ENCODE data around the gene INHBE.
A peak's percentile ranks its signal among the peaks of the same experiment; 100 is the strongest.

INHBE gene

GRCh38 chr12:57476162-57476992, 21.3 kb downstream of the INHBE start:
- TF ChIP-seq EZH2phosphoT487 (conservative IDR thresholded peaks at IDR 0.05; ENCODE audit: low read length) (no peak), CTCF (IDR thresholded peaks at IDR 0.05; ENCODE audit: insufficient read depth, low read length, poor library complexity, severe bottlenecking) (peak; percentile 11)
- H3F3A ChIP-seq (ENCODE audit: insufficient read depth): peaks cover 12% of the 10 kb centered on the region; the same call in 1 of the 2 replicates
- H3K4me2 ChIP-seq (ENCODE audit: low read depth, low read length, poor library complexity, severe bottlenecking): peak overlapping the region; percentile 49
- H3K9ac ChIP-seq (ENCODE audit: low read length): no peak overlapping the region
- H4K20me1 ChIP-seq (ENCODE audit: low read depth, low read length): no peaks in the 10 kb centered on the region
- H2AFZ ChIP-seq (ENCODE audit: low read depth, low read length, severe bottlenecking): no peak overlapping the region
- no peak overlapping the region for H3K27ac ChIP-seq (ENCODE audit: low read depth, low read length)
- H3K79me2 ChIP-seq (ENCODE audit: insufficient read depth, low read length): no peaks in the 10 kb centered on the region
- H3K27me3 ChIP-seq (ENCODE audit: low read length): no peaks in the 10 kb centered on the region
- H3K36me3 ChIP-seq (ENCODE audit: low read length): no peaks in the 10 kb centered on the region
- no peaks in the 10 kb centered on the region for H3K9me2 ChIP-seq (replicated peaks; ENCODE audit: insufficient read depth, low read length)
- H3K4me3 ChIP-seq (ENCODE audit: insufficient read depth, low read length, poor library complexity, severe bottlenecking): no peak overlapping the region
- H3K9me3 ChIP-seq (ENCODE audit: insufficient read depth, low read length): no peaks in the 10 kb centered on the region

GRCh38 chr12:57476993-57477709, 22.0 kb downstream of the INHBE start:
- Histone ChIP-seq H3K9me3 (ENCODE audit: insufficient read depth, low read length) (no peaks in the 10 kb centered on the region), H3K27me3 (ENCODE audit: low read length) (no peaks in the 10 kb centered on the region), H3K4me2 (ENCODE audit: low read depth, low read length, poor library complexity, severe bottlenecking) (peak overlapping the region; percentile 49), H3F3A (ENCODE audit: insufficient read depth) (peaks cover 12% of the 10 kb centered on the region; the same call in 1 of the 2 replicates), H3K27ac (ENCODE audit: low read depth, low read length) (peak overlapping the region; percentile 63), H3K36me3 (ENCODE audit: low read length) (no peaks in the 10 kb centered on the region), H3K9me2 (replicated peaks; ENCODE audit: insufficient read depth, low read length) (no peaks in the 10 kb centered on the region), H3K79me2 (ENCODE audit: insufficient read depth, low read length) (no peaks in the 10 kb centered on the region), H3K4me3 (ENCODE audit: insufficient read depth, low read length, poor library complexity, severe bottlenecking) (peak overlapping the region; percentile 13), H2AFZ (ENCODE audit: low read depth, low read length, severe bottlenecking) (peak overlapping the region; percentile 65), H3K9ac (ENCODE audit: low read length) (peak overlapping the region; percentile 54), H4K20me1 (ENCODE audit: low read depth, low read length) (no peaks in the 10 kb centered on the region)
- no peak for TF ChIP-seq EZH2phosphoT487 (conservative IDR thresholded peaks at IDR 0.05; ENCODE audit: low read length)
- TF ChIP-seq CTCF (IDR thresholded peaks at IDR 0.05; ENCODE audit: insufficient read depth, low read length, poor library complexity, severe bottlenecking): no peak

- Histone ChIP-seq H3K4me2 (ENCODE audit: low read depth, low read length, poor library complexity, severe bottlenecking) (peak overlapping the region; percentile 49), H3K9me2 (replicated peaks; ENCODE audit: insufficient read depth, low read length) (no peaks in the 10 kb centered on the region), H3K79me2 (ENCODE audit: insufficient read depth, low read length) (no peaks in the 10 kb centered on the region), H3K27ac (ENCODE audit: low read depth, low read length) (peak overlapping the region; percentile 63), H3K27me3 (ENCODE audit: low read length) (no peaks in the 10 kb centered on the region), H4K20me1 (ENCODE audit: low read depth, low read length) (no peaks in the 10 kb centered on the region), H3K4me3 (ENCODE audit: insufficient read depth, low read length, poor library complexity, severe bottlenecking) (peak overlapping the region; percentile 13), H2AFZ (ENCODE audit: low read depth, low read length, severe bottlenecking) (peak overlapping the region; percentile 65), H3K9me3 (ENCODE audit: insufficient read depth, low read length) (no peaks in the 10 kb centered on the region), H3K9ac (ENCODE audit: low read length) (peak overlapping the region; percentile 54), H3F3A (ENCODE audit: insufficient read depth) (peaks cover 12% of the 10 kb centered on the region; the same call in 1 of the 2 replicates), H3K36me3 (ENCODE audit: low read length) (no peaks in the 10 kb centered on the region)
- TF ChIP-seq EZH2phosphoT487 (conservative IDR thresholded peaks at IDR 0.05; ENCODE audit: low read length) (no peak), CTCF (IDR thresholded peaks at IDR 0.05; ENCODE audit: insufficient read depth, low read length, poor library complexity, severe bottlenecking) (no peak)
Observed at GRCh38 chr12:57477710-57478681, 22.9 kb downstream of the INHBE start.
